ENCODE results near the gene TNFRSF6B. TPM values are rescaled to one million over a fixed set of nuclear protein-coding genes. Genes with fewer than 3 reads are reported as not detected.

The TNFRSF6B gene
- total and polyA plus RNA-seq, 2 donors (not counting 3 experiments of a cell fraction or from before 2014, with no cell fraction given): 0.69 to 11.3 TPM

DNA sequence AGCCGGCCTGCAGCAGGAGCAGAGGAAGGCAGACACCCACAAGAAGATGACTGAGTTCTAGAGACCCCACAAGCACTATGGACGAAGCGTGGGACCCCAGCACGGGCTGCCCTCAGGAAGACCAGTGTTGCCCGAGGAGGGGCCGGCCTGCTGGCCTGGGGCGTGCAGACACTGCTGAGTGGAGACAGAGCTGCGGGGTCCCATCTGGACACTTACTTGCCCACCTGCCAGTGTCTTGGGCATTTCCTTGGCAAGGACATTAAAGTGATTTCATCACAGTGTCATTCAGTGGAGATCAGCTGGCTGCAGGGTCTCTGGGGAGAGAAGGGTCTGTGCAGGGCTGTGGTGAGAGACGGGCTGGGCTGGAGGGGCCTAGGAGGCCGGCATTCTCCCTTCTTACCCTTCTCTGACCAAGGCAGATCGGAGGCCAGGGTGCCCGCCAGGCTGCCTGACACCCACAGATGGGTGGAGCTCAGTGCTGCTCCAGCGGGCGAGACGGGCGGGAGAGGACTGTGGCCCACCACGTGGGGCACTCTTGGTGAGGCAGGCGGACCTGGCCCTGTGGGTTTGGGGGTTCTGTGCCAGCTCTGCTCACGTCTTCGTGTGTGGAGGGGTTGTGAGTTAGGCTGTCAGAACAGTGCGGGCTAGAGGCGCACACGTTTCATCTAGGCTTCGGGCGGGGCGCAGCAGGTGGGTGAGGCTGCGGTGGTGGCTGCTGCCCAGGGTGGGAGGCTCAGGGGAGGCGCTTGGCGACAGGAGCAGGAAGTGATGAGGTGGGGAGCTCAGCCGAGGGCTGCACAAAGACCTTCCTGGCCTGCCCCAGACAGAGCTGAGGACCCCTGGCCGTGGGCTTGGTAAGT is 39.6 kb downstream of the TNFRSF6B start, which contains the start of gene LIME1:
Gene LIME1 (plus strand): TSS at position 806 of the 860 bp plus-strand sequence. CDS start 886 bp downstream, outside the sequence.
- H3K36me3 ChIP-seq (ENCODE audit: control insufficient read depth in 2 of 2, extremely low read depth in 1 of 2, insufficient read depth in 2 of 2, low read length in 2 of 2): peaks cover 0 to 22% of the 10 kb centered on the region in 2 experiments
- CTCF ChIA-PET: interaction anchor here (0.6 to 2.1 kb wide), 4 partner anchors 28 to 198 kb away, joined by 3 to 7 read pairs (median 4); partner anchors contain the start of genes ARFRP1 and ZGPAT

GRCh38 chr20:63736893-63737694 is 40.6 kb downstream of the TNFRSF6B start:
- TF ChIP-seq MAX (IDR thresholded peaks at IDR 0.05; ENCODE audit: insufficient read depth, insufficient read length) (no peak), CTCF (IDR thresholded peaks at IDR 0.05; ENCODE audit: extremely low read depth in 1 of 2, insufficient read depth in 1 of 2, low read depth in 1 of 2, low read length in 2 of 2) (no peak), MYC (IDR thresholded peaks at IDR 0.05; ENCODE audit: low read depth, low read length) (no peak), FOS (IDR thresholded peaks at IDR 0.05; ENCODE audit: borderline replicate concordance, insufficient read depth, low read length) (no peak), POLR2AphosphoS5 (IDR thresholded peaks at IDR 0.05; ENCODE audit: insufficient read depth, low read depth, low read length) (no peak)
- Histone ChIP-seq H3K9me3 (replicated peaks; ENCODE audit: control insufficient read depth, insufficient read depth, low read length) (no peaks in the 10 kb centered on the region), H3K4me2 (ENCODE audit: insufficient read depth, low read length) (no peak overlapping the region), H2AFZ (ENCODE audit: low read depth, low read length) (no peak overlapping the region), H3K9me1 (replicated peaks; ENCODE audit: control insufficient read depth, extremely low read depth, insufficient read depth, low read length) (no peaks in the 10 kb centered on the region), H3K9ac (replicated peaks; ENCODE audit: extremely low read depth, insufficient read depth, low read length) (no peak overlapping the region), H4K20me1 (replicated peaks; ENCODE audit: control insufficient read depth, extremely low read depth, insufficient read depth, low read length) (no peaks in the 10 kb centered on the region), H3K27me3 (ENCODE audit: control insufficient read depth in 2 of 2, insufficient read depth in 2 of 2, low read length in 2 of 2) (no peaks in the 10 kb centered on the region), H3K36me3 (ENCODE audit: control insufficient read depth in 2 of 2, extremely low read depth in 1 of 2, insufficient read depth in 2 of 2, low read length in 2 of 2) (peaks cover 0 to 28% of the 10 kb centered on the region in 2 experiments), H3K79me2 (ENCODE audit: control insufficient read depth, insufficient read depth, low read length) (peaks cover 3% of the 10 kb centered on the region), H3K4me3 (replicated peaks in 1 of 3; ENCODE audit: insufficient read depth in 1 of 3, low read depth in 1 of 3, low read length in 3 of 3) (no peak overlapping the region), H3K27ac (ENCODE audit: insufficient read depth, low read depth, low read length) (no peak overlapping the region), H3K4me1 (ENCODE audit: control insufficient read depth, extremely low read depth, insufficient read depth, low read length) (peaks cover 9% of the 10 kb centered on the region)
- dilution Hi-C loops (cut with MboI; ENCODE audit: extremely low pct_ligation_motif_present, low sequenced_read_pairs) (no loop called here), intact Hi-C loops (cut with micrococcal nuclease) (loop anchor here (5.0 kb wide), 1 partner anchor 40 kb away; the partner anchor contains the start of gene TNFRSF6B)
- FAIRE-seq: no peak
- POLR2A ChIA-PET: no interaction called here
- CTCF ChIA-PET: interaction anchor here (0.6 to 1.0 kb wide), 3 partner anchors 29 to 199 kb away, joined by 3 to 5 read pairs (median 3); partner anchors contain the start of genes ARFRP1 and ZGPAT
- DNase-seq (ENCODE audit: low read depth, low spot score): no peak
- BruUV-seq (replicated peaks): no TSS peak

More for the DNA sequence above, 39.6 kb downstream of the TNFRSF6B start, which contains the start of gene LIME1:
- Histone ChIP-seq H3K9ac (replicated peaks; ENCODE audit: extremely low read depth, insufficient read depth, low read length) (no peak within 1 kb of the TSS), H3K27me3 (ENCODE audit: control insufficient read depth in 2 of 2, insufficient read depth in 2 of 2, low read length in 2 of 2) (no peaks in the 10 kb centered on the region), H3K9me3 (replicated peaks; ENCODE audit: control insufficient read depth, insufficient read depth, low read length) (no peaks in the 10 kb centered on the region), H3K4me1 (ENCODE audit: control insufficient read depth, extremely low read depth, insufficient read depth, low read length) (peaks cover 3% of the 10 kb centered on the region), H2AFZ (ENCODE audit: low read depth, low read length) (no peak within 1 kb of the TSS), H4K20me1 (replicated peaks; ENCODE audit: control insufficient read depth, extremely low read depth, insufficient read depth, low read length) (no peaks in the 10 kb centered on the region), H3K79me2 (ENCODE audit: control insufficient read depth, insufficient read depth, low read length) (peaks cover 8% of the 10 kb centered on the region), H3K9me1 (replicated peaks; ENCODE audit: control insufficient read depth, extremely low read depth, insufficient read depth, low read length) (no peaks in the 10 kb centered on the region), H3K4me2 (ENCODE audit: insufficient read depth, low read length) (no peak within 1 kb of the TSS), H3K4me3 (replicated peaks in 1 of 3; ENCODE audit: insufficient read depth in 1 of 3, low read depth in 1 of 3, low read length in 3 of 3) (no peak within 1 kb of the TSS), H3K27ac (ENCODE audit: insufficient read depth, low read depth, low read length) (no peak within 1 kb of the TSS)
- no TSS peak for BruUV-seq (replicated peaks)
- dilution Hi-C loops (cut with MboI; ENCODE audit: extremely low pct_ligation_motif_present, low sequenced_read_pairs): no loop called here
- FAIRE-seq (no peak), DNase-seq (ENCODE audit: low read depth, low spot score) (no peak)
- TF ChIP-seq MAX (IDR thresholded peaks at IDR 0.05; ENCODE audit: insufficient read depth, insufficient read length): no peak
- TF ChIP-seq JUN (IDR thresholded peaks at IDR 0.05; ENCODE audit: borderline replicate concordance, insufficient read depth, insufficient read length, low read depth): no peak
- POLR2A ChIA-PET: no interaction called here
- intact Hi-C loops (cut with micrococcal nuclease): loop anchor here (5.0 kb wide), 1 partner anchor 39 kb away; the partner anchor contains the start of gene TNFRSF6B
